Hematopoietic multipotent progenitor cell treated with erythropoietin and hydrocortisone succinate and interleukin-3 and kit ligand, for 15 days (in vitro differentiated cells): ENCODE results near the gene SLC35D1.

Experiments
- DNase-seq: peaks from one replicate; pipeline ENCODE4 v3.0.0-alpha.2; 2015; ENCODE audit warnings: low spot score

Gene SLC35D1

DNA sequence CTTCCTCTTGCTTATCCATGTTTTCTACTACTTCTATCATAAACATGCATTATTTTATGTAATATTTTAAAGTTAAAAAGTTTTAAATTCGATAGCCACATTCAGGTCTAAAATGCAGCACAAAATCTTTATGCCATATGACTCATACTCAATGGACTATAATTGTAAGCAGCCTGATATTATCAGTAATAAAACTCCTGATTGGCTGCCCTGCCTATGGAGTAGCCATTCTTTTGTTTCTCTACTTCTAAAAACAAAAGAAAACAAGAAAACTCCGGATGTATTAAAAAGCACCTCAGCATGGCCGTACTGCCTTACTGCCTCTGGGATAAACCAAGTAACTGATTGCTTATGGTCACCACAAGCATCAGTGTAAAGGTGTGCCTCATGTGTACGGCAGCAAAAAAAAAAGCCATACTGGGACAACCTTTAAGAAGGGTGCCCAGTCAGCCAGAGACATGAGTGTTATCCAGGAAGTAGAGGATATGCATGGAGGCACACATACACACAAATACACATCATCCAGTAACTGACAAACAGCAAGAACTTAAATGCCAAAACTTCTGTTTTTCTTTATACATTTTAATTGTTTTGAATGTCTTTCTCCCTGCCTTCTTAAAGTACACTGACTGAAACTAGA lies 9.2 kb downstream of the SLC35D1 start:
- no peak for DNase-seq

- no peak for DNase-seq
Measured at GRCh38 chr1:67043366-67043765, 10.6 kb downstream of the SLC35D1 start.

DNA sequence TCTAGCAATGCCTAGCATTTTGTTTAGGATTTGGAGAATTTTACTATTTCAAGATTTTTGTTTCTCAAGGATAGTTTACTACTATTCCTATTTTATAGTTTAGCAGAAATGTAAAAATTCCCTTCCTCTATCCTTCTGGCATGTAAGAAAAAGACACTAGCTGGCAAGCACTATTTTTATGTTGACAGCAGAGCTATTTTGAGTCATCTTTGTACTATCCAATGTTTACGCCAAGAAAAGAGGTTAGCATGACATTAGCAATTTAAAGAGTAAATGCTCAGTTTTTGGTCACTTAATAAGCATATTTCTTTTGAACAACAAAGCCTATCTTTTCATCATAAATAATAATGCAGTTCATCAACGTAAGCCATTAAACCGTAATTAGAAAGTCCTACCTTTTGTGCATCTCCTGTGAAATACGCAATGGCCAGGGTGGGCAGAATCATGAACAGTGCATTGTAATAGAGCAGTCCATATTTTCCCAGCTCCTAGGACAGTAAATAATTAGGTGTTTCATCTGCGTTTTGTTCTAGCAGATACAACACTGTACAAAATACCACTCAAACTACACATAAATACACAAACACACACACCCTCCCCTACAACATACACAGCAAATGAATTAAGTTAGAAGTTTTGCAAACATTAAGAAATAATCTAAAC lies 12.0 kb downstream of the SLC35D1 start:
- no peak for DNase-seq

GRCh38 chr1:67040405-67040804 lies 13.5 kb downstream of the SLC35D1 start:
- no peak for DNase-seq

- DNase-seq: no peak
Measured at GRCh38 chr1:67031859-67032247, 22.1 kb downstream of the SLC35D1 start.

DNA sequence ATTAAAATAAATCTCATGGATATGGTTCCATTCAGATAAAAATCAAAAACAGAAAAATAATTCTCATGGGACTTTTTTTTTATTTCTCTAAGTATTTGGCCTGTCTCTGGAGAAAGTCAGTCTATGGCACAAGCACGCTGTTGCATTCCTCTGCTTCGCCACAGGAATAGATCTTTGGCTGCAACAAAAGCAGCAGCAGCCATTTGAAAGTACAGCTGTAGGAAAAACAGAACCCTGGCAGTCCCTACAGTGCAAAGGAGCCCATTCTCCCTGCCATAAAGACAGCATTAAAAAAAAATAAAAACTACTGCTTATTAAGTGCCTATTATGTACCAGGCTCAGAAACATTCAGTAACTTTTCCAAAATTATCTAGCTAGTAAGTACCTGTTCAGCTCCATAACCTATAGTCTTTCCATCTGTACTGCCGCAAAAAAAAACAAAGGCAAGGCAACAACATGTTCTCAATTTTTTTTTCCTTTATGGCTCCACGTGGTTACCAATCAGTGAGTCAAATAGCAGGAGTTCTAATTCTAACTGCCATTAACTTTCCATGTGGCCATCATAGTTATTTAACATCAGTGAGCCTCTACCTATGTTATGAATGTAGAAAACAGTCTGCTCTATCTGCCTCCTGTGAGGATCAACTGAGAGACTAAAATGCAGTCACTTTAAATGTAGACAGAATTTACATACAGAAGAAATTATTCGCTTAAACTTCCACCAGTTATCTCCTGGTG lies 22.7 kb downstream of the SLC35D1 start:
- no peak for DNase-seq

GRCh38 chr1:67029472-67029871 lies 24.5 kb downstream of the SLC35D1 start:
- DNase-seq: no peak

GRCh38 chr1:67020765-67021164 lies 33.2 kb downstream of the SLC35D1 start:
- DNase-seq: no peak

- no peak for DNase-seq
Measured at GRCh38 chr1:67020304-67020703, 33.6 kb downstream of the SLC35D1 start.

DNA sequence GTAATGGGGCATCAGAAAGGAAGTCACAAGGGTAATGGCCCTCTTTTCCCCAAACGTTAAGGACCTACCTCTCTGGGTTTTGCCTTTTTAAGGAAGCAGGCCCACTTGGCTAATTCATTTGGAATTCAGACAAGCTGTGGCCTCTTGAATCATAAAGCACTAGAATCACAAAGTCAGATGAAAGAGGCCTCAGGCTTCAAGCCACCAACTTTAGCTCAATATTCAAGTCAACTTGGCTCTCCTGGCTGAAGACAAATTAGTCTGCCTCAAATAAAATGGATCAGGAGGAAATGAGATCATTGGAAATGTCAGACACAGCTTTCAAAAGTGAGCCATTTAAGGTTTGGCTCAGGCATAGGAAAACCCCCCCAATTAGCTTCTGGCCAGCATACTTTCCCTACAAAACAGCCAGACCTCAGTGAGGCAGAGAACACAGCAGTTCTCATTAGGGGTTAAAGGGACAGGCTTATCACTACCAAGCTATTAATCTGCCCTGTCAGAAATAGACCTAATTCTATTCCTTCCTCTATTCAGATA lies 34.3 kb downstream of the SLC35D1 start:
- DNase-seq: no peak

- DNase-seq: no peak
Measured at GRCh38 chr1:67019121-67019520, 34.8 kb downstream of the SLC35D1 start.

GRCh38 chr1:67018574-67018973 lies 35.4 kb downstream of the SLC35D1 start:
- no peak for DNase-seq

GRCh38 chr1:67013573-67013972 lies 40.4 kb downstream of the SLC35D1 start:
- DNase-seq: no peak

DNA sequence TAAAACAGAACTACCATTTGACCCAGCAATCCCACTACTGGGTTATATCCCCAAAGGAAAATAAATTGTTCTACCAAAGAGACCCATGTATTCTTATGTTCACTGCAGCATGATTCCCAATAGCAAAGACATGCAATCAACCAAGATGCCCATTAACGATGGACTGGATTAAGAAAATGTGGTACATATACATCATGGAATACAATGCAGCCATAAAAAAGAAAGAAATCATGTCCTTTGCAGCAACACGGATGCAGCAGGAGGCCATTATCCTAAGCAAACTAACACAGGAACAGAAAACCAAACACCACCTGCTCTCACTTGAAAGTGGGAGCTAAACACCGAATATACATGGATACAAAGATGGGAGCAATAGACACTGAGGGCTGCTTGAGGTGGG lies 44.2 kb downstream of the SLC35D1 start:
- DNase-seq: no peak

DNA sequence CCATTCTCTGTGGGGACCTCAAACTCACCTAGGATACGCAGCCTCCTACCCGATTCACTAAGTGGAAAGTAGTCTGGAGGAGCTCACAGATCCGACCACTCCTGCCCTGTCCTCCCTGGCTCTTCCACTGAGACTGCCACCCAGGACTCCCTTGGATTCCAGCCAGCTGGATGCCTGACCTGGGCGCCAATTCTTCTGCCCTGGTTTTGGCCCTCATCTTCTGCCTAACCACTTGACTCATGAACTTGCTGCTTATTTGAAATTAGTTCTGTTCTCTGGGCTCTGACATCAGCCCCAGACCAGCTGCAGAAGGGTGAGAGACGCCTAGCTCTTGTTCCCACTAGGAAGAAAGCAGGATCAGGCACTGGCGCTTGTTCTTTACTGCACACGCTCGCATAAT lies 48.9 kb downstream of the SLC35D1 start:
- no peak for DNase-seq

DNA sequence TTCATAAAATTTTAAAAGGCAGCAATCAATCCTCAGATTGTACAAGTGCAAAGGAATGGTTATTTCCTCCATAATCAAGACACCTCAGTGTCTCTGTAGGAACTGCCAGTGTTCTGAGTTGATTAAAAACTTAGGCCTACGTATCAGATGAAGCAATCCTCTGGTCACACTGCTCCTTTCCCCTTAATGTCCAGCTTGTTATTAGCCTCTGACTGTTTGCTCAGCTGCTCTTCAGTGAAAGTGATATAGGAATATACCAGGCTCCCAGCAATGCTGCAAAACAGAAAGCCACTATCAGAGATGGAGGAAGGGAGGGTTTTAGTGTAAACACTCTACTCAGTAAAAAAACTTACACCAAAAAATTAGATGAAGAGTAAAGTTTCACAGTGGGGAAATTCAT lies 49.8 kb downstream of the SLC35D1 start:
- DNase-seq: no peak

DNA sequence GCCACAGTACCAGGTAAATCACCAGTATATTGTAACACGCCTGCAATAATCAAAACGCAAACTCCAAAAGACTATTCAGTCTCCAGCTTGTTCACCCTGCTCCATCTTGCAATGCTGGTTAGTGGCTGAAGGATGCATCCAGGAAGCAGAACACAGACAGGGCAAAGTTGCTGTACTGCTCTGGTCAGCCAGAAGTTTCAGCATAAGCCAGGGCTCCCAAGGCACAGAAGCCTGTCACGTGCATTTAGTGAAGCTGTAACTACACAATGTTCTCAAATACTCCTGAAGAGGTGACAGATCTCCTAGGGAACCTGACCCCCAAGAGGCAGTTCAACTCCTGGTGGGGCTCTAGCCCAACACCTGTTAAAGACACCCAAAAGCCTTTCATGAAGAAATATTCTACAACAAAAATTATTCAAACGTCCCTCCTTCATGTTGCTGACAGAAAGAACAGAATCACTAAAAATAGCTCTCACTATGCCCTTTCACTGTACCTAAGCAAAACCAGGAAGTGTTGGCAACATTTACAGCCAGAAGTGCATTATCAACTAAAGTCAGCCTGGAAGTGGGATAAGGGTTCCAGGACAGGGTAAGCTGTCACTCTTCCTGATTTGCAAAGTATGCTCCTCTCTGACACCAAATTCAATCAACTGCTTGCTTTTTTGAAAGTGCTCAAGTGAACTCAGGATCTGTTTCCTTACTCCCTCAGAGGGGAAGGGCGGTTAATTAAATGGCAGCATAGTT lies 52.1 kb downstream of the SLC35D1 start:
- DNase-seq: no peak

DNA sequence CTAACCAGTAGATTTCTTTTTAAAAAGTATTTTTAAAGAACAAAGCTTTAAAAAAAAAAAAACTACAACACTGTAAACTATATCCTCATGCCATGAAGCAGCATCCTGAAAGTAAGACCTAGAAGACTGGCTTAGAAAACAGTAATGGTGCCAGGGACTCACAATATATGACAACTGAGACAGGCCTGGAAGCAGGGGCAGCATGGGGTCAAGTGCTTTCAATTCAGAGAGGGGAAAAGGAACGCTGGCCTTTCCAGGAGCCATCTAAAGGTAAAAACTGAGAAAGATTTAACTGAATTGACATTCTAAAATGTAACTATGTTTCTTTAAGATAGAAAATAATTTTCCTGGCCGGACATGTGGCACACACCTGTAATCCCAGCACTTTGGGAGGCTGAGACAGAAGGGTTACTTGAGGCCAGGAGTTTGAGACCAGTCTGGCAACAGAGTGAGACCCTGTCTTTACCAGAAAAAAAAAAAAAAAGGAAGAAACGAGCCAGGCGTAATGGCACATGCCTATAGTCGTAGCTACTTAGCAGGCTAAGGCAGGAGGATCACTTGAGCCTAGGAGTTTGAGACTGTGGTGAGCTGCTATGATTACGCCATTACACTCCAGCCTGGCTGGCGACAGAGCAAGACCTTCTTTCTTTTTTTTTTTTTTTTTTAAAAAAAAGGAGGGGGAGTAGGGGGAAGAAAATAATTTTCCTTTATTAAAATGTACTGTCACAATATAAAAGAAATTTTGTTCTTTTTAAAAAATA lies 54.1 kb downstream of the SLC35D1 start:
- no peak for DNase-seq

GRCh38 chr1:66998972-66999371 lies 55.0 kb downstream of the SLC35D1 start:
- DNase-seq: no peak

GRCh38 chr1:66996018-66996682 lies 57.8 kb downstream of the SLC35D1 start:
- DNase-seq: peak; percentile 63

- no peak for DNase-seq
Measured at GRCh38 chr1:66993076-66993475, 60.9 kb downstream of the SLC35D1 start.
